Stimulated activated CD8-positive, alpha-beta memory T cell treated with anti-CD3 and anti-CD28 coated beads, Interleukin-12 subunit alpha, Interleukin-12 subunit beta, amount 100 ng/mL, for 24 hours (primary cell): ENCODE data around the gene SUN5.
"Not testable (repeated sequence)": the region's sequence is repeated elsewhere in the genome, so short reads cannot be mapped to it uniquely, and the experiment has no call there.

Experiments
- DNase-seq: peaks from one replicate; pipeline ENCODE4 v3.0.0-alpha.2; 2020; ENCODE audit errors: extremely low read depth

SUN5 gene

GRCh38 chr20:32965115-32965514 lies 39.1 kb downstream of the SUN5 start:
- DNase-seq = no peak

GRCh38 chr20:32964575-32964974 lies 39.7 kb downstream of the SUN5 start:
- DNase-seq = no peak

GRCh38 chr20:32963176-32963575 lies 41.1 kb downstream of the SUN5 start:
- DNase-seq = no peak

DNA sequence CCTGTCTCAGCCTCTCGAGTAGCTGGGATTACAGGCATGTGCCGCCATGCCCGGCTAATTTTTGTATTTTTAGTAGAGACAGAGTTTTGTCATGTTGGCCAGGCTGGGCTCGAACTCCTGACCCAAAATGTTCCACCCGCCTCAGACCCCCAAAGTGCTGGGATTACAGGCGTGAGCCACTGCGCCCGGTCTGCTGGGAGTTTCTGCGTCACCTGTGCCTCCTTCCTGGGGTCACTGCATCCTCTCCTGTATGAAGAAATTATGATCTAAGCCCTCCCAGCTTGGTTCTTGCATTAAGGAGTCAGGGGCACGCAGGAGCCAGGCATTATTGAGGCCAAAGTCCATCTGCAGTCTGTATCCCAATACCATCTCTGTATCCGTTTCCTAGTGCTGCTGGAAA lies 41.6 kb downstream of the SUN5 start:
- not testable (repeated sequence) for DNase-seq

DNA sequence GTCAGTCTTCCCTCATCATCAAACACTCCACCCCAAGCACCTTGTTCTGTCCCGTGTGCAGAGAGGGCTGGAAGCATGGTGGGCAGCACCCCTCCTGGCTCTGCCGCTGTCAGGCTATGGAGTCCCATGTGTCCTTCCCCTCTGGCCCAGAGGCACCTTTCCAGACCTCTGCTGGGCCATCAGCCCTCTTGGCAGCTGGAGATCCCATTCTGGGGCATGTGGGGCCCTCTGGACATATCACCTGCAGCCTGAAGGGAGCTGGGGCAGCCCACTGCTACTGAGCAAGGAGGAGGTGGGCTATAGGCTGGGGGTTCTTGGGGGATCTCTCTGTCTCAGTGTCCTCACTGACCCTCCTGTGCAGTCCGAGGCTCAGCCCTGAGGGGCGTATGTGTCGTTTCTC lies 42.2 kb downstream of the SUN5 start:
- DNase-seq = no peak

GRCh38 chr20:32960849-32961731 lies 43.1 kb downstream of the SUN5 start:
- no peak for DNase-seq

DNA sequence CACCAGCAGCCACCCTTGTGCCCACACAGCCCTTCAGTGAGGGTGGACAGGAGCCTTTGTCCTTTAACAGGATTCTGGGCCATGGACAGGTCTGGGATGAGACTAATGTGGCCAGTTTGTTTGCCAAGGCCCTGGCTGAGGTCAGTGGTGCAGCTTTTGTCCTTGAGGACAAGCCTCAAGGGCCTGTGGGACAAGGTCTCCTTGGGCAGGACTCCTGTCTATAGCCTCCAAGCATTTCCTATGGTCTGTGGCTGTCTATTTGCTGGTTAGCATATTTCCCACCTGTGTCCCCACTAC lies 44.1 kb downstream of the SUN5 start:
- DNase-seq = no peak

DNA sequence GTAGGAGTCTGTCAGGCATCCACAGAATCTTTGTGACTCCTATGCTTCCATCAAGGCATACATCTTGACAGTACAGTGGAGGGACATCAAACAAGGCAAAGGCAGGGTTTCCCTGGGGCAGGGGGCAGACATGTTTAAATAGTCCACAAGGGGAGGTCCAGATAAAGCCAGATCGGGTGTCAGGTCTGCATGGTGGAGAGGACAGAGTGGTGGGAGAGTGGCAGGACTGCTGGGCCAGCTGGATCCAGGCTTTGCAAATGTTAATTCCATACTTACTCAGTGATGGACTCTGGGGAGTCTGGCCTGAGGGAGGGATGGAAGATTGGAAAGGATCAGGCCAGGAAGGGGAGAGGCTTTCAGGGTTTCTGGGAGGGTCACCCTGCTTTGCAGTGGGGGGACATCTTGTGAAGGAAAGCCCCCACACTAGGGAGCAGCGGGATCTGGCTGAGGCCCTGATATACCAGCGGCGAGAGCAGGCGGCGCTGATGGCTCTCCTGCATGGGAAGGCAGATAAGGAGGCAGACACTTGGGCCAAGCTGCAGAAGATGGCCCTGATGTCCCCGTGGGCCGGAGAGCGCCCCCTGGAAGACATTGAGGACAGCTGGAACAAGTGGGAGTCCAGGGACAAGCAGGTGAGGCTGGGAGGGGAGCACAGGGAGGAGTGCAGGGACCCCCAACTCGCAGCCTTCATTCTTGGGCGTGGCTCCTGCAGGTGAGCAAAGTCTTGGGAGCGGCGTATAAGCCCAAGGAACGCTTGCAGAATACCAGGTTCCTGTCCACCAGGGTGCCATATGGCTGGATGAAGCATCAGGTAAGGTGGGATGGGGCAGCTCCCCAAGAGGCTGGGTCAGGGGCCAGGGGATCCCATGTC lies 44.6 kb downstream of the SUN5 start:
- DNase-seq = no peak

DNA sequence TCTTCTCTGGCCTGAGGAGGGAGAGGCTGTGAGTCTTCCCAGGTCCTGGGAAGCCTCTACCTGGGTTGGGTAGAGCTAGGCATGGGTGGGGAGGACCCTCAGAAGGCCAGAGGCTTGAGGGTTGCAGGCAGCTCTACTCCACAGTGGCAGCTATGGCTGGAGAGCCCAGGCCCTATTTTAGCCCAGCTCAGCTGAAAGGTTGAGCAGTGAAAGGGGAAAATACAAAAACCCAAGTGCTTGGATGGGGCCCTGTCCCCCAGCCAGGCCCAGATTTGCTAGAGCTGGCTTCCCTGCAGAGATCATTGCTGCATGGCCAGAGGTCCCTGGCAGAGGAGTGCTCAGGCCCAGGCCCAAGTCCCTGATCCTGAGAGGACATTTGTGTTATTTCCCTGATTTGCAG lies 45.7 kb downstream of the SUN5 start:
- no peak for DNase-seq

GRCh38 chr20:32957459-32957858 lies 46.8 kb downstream of the SUN5 start:
- no peak for DNase-seq

DNA sequence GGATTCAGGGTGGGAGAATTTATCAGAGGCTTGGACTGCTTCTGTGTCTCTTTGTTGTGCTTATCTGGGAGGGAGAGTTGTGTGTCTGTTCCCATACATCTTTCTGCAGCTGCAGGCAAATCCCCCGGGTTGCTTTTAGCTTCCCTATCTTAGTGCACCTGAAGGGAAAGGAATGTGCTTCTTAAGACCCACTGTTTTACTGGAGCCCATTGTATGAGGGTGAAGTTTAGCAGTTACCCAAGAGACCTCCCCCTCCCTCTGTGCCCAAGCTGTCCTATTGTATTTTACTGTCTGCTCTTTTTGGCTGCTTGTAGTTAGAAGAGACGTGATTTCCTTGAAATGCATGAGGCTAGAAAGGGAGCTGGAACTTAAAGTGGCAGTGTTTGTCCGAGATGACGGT lies 53.7 kb downstream of the SUN5 start:
- not testable (repeated sequence) for DNase-seq

GRCh38 chr20:32946629-32947028 lies 57.6 kb downstream of the SUN5 start:
- no peak for DNase-seq

DNA sequence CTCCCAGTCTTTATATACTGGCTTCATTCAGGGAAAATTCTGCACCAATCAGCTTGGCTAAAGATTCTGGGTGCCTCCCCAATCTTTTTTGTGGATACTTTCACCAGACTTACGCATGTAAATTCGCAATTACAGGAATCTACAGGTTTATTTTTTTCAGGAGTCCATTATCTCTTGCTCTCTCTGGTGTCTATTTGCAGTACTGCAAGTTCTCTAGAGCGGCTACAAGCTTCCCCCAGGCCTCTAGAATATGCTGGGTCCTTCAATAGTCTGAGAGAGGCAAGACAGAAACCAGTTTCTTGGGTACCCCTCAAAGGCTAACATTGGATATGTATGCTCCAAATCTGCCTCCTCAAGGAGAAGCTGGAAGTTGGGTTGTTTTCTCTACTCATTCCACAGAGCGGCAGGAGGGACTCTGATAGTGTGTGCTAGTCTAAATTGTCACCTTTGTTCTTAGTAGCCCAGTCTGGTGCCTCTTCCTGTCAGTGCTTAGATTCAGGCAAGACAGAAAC lies 58.5 kb downstream of the SUN5 start:
- DNase-seq = no peak

- DNase-seq = no peak
Observed at GRCh38 chr20:32943490-32944052, 60.7 kb downstream of the SUN5 start.

GRCh38 chr20:32941155-32941885 lies 62.9 kb downstream of the SUN5 start:
- DNase-seq = no peak

GRCh38 chr20:32934580-32934979 lies 69.7 kb downstream of the SUN5 start:
- no peak for DNase-seq
